Mononuclear cell (primary cell): ENCODE measurements around the gene RGMA. TPM values are rescaled to one million over a fixed set of nuclear protein-coding genes. Genes with fewer than 3 reads are reported as not detected.

ENCODE experiments used
- H3K27me3 ChIP-seq: 2 replicates; pipeline ENCODE4 v1.6.0; 2011; ENCODE audit warnings: low read length, control low read depth; ENCODE audit not compliant: insufficient read depth
- H3K4me1 ChIP-seq: 2 replicates; pipeline ENCODE4 v1.5.1; 2011; ENCODE audit warnings: mild to moderate bottlenecking, low read length, control low read depth; ENCODE audit not compliant: insufficient read depth
- H3K4me3 ChIP-seq: 2 replicates; pipeline ENCODE4 v1.5.1; 2011; ENCODE audit warnings: mild to moderate bottlenecking, low read length, moderate library complexity
- H3K9me3 ChIP-seq: 2 replicates; pipeline ENCODE4 v1.5.1; 2011; ENCODE audit warnings: low read depth, mild to moderate bottlenecking, control low read depth, low read length
- total RNA-seq: library from RNA; depleted of rRNA; stranded (reverse); fragments of >200 nt; gene quantifications from one replicate; pipeline ENCODE4 v1.2.3, GENCODE V29; 2012

The RGMA gene
- total RNA-seq, 1 donor, result 0.10 TPM

DNA sequence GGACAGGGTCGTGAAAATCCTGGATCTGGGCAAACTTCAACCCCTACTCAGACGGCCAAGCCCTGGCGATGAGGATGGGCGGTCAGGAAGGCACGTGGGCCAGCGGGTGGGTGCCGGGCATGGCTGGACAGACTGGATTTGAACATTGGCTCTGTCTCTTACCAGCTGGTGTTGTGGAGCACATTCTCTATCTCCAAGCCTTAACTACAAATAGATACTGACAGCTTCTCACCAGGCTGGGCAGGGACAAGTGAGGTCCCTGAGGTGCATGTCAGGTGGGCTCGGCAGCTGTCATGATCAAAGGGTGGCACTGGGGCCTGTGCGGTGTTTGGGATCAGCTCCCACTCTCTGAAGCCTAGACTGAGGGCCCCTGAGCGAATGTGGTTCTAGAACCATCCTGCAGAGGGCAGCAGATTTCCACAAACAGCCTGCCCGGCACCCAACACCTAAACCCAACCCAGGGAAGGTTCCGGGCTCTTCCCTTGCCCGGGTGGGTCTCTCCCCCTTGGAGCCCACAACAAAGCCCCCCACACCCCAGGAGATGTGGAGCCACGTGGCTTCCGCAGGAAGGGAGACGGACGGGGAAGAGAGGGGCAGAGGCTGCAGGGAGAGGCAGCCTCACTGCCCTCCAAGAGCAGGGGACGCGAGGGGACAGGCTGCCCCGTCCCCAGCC, 58.4 kb downstream of the RGMA start:
- peaks cover 55% of the 10 kb centered on the region for H3K4me1 ChIP-seq
- H3K4me3 ChIP-seq, result no peak overlapping the region
- H3K27me3 ChIP-seq, result no peaks in the 10 kb centered on the region
- no peaks in the 10 kb centered on the region for H3K9me3 ChIP-seq

DNA sequence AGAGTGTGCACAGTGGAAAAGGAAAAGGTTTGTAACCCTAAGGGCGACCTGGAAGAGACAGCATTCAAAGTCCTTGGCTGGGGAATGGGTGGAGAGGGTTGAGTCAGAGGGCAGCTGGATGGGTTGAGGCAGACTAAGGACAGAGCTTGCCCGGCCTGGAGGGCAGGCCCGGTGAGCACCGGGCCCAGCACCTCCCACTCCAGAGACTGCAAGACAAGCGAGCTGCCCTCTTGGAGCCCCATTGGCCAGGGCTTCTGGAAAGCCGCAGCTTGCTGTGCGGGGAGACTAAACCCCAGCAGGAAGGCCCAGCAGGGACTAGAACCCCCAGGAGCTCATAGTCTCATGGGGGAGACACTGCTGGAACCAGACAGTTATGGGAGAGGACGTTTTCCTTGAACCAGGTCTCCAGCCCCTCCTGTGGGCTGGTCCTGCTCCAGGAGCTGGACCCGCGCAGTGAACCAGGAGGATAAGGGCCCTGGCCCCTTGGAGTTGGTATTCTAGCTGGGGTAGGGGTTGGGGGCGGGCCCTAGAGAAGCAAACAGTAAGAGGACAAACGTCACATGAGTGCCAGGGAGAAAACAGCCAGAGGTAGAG, 59.1 kb downstream of the RGMA start:
- no peak overlapping the region for H3K4me3 ChIP-seq
- H3K9me3 ChIP-seq, result no peaks in the 10 kb centered on the region
- no peaks in the 10 kb centered on the region for H3K27me3 ChIP-seq
- H3K4me1 ChIP-seq, result peaks cover 62% of the 10 kb centered on the region

DNA sequence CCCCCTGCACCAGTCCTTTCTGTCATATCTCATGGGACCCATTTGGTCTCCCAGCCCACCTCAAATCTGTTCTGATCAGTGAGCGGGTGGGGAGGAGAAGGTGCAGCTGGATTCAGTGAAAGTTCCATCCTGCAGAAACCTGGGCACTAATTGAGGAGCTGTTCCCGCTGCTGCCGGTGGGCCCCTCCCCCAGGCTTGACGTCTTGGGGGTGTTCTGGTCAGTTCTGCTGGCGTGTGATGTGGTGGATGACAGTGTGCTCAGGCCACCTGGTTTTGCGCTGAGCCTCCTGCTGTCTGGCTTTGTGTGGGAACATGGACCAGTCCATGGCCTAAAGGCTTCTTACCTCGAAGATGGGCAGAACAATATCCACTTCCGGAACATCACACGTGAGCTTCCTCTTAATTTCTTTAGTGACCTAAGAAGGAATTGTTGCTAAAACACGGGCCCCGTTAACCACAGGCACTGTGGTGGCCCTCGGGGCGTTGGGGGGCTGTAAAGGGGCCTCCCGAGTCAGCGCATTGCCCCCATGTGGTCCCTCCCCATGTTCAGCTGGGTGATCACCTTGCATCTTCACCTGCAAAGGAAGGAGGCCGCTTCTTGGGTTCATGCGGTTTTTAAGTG, 59.7 kb downstream of the RGMA start:
- no peaks in the 10 kb centered on the region for H3K27me3 ChIP-seq
- H3K4me1 ChIP-seq, result peaks cover 68% of the 10 kb centered on the region
- H3K9me3 ChIP-seq, result no peaks in the 10 kb centered on the region
- H3K4me3 ChIP-seq, result no peak overlapping the region

DNA sequence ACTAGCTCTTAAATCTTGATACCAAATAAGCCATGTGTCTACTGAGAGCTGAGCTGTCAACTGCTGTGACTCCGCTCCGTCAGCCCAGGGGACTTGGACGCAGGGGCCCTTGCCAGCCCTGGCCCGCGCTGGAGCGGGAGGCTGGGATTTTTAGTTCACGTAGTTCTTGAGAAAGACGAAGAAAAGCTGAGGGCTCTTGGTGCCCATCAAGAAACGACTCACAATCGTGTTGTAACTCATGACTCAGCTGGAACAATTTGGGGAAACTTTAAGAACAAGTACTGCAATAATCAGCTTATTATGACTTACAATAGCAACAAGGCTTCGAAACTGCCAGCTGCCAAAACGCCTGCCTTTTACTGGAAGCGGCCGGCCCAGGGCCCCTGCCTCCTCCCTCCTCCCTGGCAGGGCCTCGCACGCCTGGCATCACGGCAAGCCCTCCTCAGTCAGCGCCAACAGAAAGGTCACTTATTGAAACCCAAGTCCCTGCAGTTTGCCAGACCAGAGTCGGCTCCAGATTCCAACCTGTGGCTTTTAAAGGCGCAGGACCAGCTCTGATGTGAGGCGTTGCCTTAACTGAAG, 60.3 kb downstream of the RGMA start:
- H3K4me3 ChIP-seq, result no peak overlapping the region
- no peaks in the 10 kb centered on the region for H3K9me3 ChIP-seq
- H3K4me1 ChIP-seq, result peaks cover 69% of the 10 kb centered on the region
- no peaks in the 10 kb centered on the region for H3K27me3 ChIP-seq

DNA sequence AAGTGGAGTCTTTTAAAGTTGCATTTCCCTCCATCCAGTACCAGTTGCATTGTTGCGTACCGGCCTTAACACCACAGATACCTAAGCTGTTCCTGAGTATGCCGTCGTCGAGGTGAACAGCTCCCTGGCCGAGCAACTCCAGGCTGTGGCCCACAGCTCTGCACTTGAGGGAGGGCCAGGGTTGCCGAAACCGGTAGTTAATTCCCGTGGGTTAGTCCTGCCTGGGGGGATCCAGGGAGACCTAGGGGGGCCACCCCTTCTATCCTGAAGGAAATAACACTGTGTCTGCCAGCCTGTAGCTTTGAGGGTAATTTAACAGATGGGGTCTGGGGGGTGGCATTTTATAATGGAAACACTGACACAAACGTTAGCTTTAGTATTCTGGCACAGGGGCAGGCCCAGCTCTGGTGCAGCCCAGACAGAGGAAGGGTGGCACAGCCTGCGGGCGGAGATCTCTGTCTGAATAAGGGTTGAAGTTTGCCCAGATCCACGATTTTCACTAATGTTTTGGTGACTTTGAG, 60.8 kb downstream of the RGMA start:
- Histone ChIP-seq H3K9me3 (no peaks in the 10 kb centered on the region), H3K4me3 (no peak overlapping the region), H3K27me3 (no peaks in the 10 kb centered on the region), H3K4me1 (peaks cover 69% of the 10 kb centered on the region)

DNA sequence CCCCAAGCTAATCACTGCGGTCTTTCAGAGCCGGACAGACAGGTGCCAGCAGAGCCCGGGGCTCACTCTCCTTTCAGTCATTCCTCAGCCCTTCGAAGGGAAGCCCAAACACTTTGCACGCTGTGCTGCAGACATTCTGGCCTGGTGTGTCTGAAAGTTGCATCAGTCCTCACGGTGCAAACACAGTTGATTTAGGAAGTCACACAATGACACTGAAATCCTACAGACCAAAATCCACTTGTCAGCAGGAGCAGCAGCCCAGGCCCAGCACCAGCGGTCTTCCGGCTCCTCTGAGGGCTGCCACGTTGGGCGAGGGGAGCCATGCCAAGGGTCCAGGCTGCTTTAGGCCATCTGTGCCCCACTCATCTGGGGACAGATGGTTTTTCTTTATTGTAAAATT, 61.6 kb downstream of the RGMA start:
- Histone ChIP-seq H3K4me3 (no peak overlapping the region), H3K4me1 (peaks cover 69% of the 10 kb centered on the region), H3K9me3 (no peaks in the 10 kb centered on the region), H3K27me3 (no peaks in the 10 kb centered on the region)

DNA sequence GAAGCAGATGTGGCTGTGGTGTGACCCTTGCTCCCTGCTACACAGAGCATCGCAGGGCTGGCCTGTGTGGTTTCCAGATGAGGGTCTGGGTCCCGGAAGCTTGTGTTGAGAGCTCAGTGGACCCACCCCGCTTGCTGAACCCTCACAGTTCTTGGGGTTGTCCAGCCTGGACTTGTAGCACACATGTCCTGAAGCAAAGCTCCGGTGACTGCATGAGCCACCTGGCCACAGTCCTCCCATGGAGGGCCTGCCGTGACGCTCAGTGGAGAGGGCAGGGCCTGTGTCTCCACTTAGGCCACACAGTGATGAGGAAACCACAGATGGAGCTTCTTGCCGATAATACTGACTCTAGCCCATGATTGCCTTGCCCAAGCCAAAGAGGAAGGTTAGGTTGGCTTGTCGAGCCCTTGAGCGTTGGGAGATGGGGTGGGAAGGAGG, 62.6 kb downstream of the RGMA start:
- Histone ChIP-seq H3K4me1 (peaks cover 69% of the 10 kb centered on the region), H3K4me3 (no peak overlapping the region), H3K9me3 (no peaks in the 10 kb centered on the region), H3K27me3 (no peaks in the 10 kb centered on the region)

DNA sequence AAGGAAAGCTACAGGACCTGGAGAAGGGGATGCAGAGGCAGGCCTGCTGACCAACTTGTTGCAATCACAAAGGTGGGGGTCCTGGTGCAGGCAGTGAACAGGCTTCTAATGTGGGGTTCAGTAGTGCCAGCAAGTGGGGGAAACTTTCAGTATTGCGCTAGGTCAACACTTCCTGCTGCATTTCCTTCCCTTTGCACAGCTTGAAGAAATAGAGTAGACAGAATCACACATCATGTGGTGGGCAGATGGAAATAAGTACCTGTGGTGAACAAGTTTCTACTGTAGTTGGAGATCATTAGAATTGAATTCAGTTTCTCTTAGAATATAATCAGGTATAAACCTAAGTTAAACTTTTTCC, 63.4 kb downstream of the RGMA start:
- peaks cover 64% of the 10 kb centered on the region for H3K4me1 ChIP-seq
- no peaks in the 10 kb centered on the region for H3K9me3 ChIP-seq
- H3K27me3 ChIP-seq, result no peaks in the 10 kb centered on the region
- H3K4me3 ChIP-seq, result no peak overlapping the region

DNA sequence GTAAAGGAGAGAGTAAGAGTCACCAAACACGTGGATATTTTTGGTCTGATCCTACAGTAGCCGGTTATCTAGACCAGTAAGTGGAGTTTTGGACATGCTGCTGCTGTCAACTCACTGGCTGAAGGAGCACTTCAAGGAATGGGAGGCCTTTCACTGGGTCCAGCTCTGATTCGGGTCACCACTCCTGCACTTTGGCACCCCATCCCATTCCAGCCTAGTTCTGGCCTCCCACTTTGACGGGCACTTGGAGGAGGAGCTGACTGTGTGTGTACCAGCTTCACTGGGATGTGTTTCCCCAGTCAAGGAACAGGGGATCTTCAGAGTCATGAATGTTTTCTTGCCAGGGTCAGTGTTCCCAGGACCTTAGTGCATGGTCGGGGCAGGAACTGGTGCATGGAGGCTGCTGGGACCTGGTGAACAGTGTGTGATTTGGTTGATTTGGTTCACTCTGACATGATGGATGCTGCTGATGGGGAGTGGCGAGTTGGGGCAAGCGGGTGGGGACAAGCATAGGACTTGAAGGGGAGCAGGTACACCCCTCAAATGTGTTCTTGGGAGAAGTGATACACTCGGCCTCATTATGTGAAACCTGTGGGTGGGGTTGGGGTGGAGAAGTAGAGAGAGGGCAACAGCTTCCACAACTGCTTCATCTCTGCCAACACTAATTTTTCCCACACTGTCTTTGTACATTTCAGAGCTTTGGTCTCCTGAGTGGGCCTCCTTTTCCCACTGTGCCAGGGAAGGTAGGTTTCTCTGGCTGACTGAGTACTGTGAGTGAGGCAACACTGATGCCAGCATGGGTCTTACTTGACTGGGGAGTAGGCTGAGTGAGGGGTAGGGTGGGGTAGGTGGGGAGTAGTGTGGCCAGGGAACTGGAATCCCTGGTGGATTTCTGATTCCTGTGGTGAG, 64.0 kb downstream of the RGMA start:
- H3K27me3 ChIP-seq, result no peaks in the 10 kb centered on the region
- no peak overlapping the region for H3K4me3 ChIP-seq
- no peaks in the 10 kb centered on the region for H3K9me3 ChIP-seq
- H3K4me1 ChIP-seq, result peaks cover 58% of the 10 kb centered on the region

DNA sequence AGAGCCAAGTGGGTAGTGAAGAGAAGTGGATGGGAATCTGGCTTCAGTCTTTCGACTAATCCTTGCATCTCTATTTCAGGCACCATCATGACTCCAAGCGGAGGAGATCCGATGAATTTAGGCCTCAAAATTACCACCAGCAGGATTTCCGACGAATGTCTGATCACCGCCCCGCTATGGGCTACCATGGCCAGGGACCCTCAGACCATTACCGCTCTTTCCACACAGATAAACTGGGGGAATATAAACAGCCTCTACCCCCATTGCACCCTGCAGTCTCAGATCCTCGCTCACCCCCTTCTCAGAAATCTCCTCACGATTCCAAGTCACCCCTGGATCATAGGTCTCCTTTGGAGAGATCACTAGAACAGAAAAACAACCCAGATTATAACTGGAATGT, 64.7 kb downstream of the RGMA start:
- Histone ChIP-seq H3K9me3 (no peaks in the 10 kb centered on the region), H3K4me1 (peaks cover 51% of the 10 kb centered on the region), H3K4me3 (no peak overlapping the region), H3K27me3 (no peaks in the 10 kb centered on the region)

DNA sequence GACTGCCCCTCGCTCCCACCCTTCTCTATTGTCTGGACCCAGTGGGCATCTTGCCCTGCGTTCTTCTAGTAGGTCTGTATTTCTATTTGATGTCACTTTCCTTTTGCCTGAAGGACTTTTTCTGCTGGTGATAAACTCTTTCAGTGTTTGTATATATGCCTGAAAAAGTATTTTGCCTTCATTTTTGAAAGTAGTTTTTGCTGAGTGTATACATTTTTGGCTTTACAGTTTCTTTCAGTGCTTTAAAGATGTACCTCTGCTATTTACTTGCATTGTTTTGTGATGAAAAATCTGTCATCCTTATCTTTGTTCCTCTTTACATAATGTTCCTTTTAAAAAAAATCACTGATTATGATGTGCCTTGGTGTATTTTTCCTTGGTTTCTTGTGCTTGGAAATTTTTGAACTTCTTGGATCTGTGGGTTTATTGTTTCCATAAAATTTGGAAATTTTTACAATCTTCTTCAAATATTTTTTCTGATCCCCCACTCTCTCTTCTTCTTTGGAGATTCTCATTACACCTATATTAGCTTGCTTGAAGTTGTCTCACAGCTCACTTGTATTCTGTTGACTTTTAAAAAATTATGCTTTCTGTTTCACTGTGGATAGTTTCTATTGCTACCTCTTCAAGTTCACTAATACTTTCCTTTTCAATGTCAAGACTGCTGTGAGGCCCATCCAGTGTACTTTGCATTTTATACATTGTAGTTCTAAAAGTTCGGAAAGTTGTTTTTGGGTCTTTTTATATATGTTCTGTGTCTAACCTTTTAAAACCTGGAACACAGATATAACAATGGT, 67.8 kb downstream of the RGMA start:
- Histone ChIP-seq H3K27me3 (no peaks in the 10 kb centered on the region), H3K4me1 (peaks cover 27% of the 10 kb centered on the region), H3K4me3 (no peak overlapping the region), H3K9me3 (no peaks in the 10 kb centered on the region)

DNA sequence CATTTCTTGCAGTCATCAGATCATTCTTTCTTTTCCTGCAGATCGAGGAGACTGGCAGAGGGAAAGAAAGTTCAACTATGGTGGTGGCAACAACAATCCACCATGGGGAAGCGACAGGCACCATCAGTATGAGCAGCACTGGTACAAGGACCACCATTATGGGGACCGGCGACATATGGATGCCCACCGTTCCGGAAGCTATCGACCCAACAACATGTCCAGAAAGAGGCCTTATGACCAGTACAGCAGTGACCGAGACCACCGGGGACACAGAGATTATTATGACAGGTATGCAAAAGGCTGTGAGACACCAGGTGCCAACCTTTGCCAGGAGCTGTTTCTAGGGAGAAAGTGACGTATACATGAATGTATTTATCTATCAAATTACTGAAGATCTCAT, 69.0 kb downstream of the RGMA start:
- H3K9me3 ChIP-seq, result no peaks in the 10 kb centered on the region
- no peak overlapping the region for H3K4me3 ChIP-seq
- H3K4me1 ChIP-seq, result peaks cover 14% of the 10 kb centered on the region
- H3K27me3 ChIP-seq, result no peaks in the 10 kb centered on the region

DNA sequence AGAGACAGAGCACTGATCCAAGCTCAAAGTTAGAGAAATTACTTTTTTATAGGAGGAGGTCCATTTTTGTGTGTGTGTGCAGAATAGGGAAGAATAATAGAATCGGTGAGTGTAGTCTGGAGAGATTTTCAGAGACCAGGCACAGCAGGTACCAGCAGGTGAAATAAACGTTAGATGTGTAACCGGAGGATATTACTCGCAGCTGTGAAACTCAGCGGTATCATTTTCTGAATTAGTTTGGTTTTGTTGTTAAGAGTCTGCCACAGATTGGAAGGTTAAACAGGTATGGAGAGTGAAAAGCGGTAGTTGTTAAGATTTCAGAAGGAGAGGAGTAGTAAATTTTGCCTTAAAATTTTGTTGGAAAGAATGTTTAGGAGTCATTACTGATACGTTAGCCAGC, 69.9 kb downstream of the RGMA start:
- Histone ChIP-seq H3K4me1 (peaks cover 7% of the 10 kb centered on the region), H3K9me3 (no peaks in the 10 kb centered on the region), H3K27me3 (no peaks in the 10 kb centered on the region), H3K4me3 (no peak overlapping the region)

DNA sequence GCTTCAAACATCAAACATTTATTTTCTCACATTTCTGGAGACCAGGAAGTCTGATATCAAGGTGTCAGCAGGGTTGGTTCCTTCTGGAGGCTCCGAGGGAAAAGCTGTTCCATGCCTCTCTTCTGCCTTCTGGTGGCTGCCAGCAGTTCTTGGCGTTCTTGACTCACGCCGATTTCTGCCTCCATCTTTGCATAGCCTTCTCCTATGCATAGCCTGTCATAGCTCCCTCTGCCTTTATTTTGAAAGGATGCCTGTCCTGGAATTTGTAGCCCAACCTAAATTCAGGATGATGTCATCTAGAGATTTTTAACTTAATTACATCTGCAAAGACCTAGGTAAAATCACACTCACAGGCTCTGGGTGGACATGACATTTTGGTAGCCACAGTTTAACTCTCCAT, 70.4 kb downstream of the RGMA start:
- Histone ChIP-seq H3K4me3 (no peak overlapping the region), H3K4me1 (peaks cover 7% of the 10 kb centered on the region), H3K9me3 (no peaks in the 10 kb centered on the region), H3K27me3 (no peaks in the 10 kb centered on the region)
